GM18868 (cell line): ENCODE measurements around the gene ZNF584.
"Not testable (repeated sequence)": the region's sequence is repeated elsewhere in the genome, so short reads cannot be mapped to it uniquely, and the experiment has no call there.

Experiments
- ATAC-seq: cut with Tn5 transposase; IDR thresholded peaks from one replicate; pipeline ENCODE4 v1.9.1; 2021; ENCODE audit warnings: mild to moderate bottlenecking, moderate library complexity; ENCODE audit not compliant: unreplicated experiment

The ZNF584 gene

GRCh38 chr19:58403920-58404478 lies 4.5 kb upstream of the ZNF584 start:
- ATAC-seq: not testable (repeated sequence)

- ATAC-seq: no peak
These were observed 1.4 kb upstream of the ZNF584 start for GRCh38 chr19:58406818-58407657.

- ATAC-seq: no peak
These were observed 744 bp upstream of the ZNF584 start for GRCh38 chr19:58407658-58408151.

- ATAC-seq: no peak
These were observed 751 bp downstream of the ZNF584 start for GRCh38 chr19:58409010-58409790.

- no peak for ATAC-seq
These were observed 8.2 kb downstream of the ZNF584 start for GRCh38 chr19:58416604-58417003.

- no peak for ATAC-seq
These were observed 8.6 kb downstream of the ZNF584 start for GRCh38 chr19:58417071-58417470.

GRCh38 chr19:58428617-58429016 lies 20.2 kb downstream of the ZNF584 start:
- ATAC-seq: no peak

- ATAC-seq: no peak
These were observed 21.3 kb downstream of the ZNF584 start for GRCh38 chr19:58429745-58430144.

- ATAC-seq: no peak
These were observed 25.8 kb downstream of the ZNF584 start for GRCh38 chr19:58434217-58434616.

GRCh38 chr19:58439576-58440554 lies 31.4 kb downstream of the ZNF584 start, which contains the start of gene ZNF132:
Gene ZNF132, minus strand, starts transcription at chr19:58440153. Its CDS starts 332 bp downstream, at chr19:58439821.
- ATAC-seq: peak; percentile 94

GRCh38 chr19:58440556-58440955 lies 32.1 kb downstream of the ZNF584 start:
- ATAC-seq: no peak

GRCh38 chr19:58442986-58443385 lies 34.5 kb downstream of the ZNF584 start:
- not testable (repeated sequence) for ATAC-seq

- not testable (repeated sequence) for ATAC-seq
These were observed 40.4 kb downstream of the ZNF584 start for GRCh38 chr19:58448860-58449259.

GRCh38 chr19:58449980-58450379 lies 41.5 kb downstream of the ZNF584 start:
- ATAC-seq: not testable (repeated sequence)

- ATAC-seq: peak; percentile 11
These were observed 42.5 kb downstream of the ZNF584 start for GRCh38 chr19:58450856-58451357.

GRCh38 chr19:58451358-58452101 lies 43.1 kb downstream of the ZNF584 start, which contains the start of gene ZNF324B:
Gene ZNF324B, plus strand, starts transcription at chr19:58451622. Its CDS starts 2,080 bp downstream, at chr19:58453702.
- ATAC-seq: peak; percentile 94

GRCh38 chr19:58453743-58454142 lies 45.3 kb downstream of the ZNF584 start:
- ATAC-seq: no peak

GRCh38 chr19:58455306-58455705 lies 46.9 kb downstream of the ZNF584 start:
- ATAC-seq: no peak

- no peak for ATAC-seq
These were observed 47.7 kb downstream of the ZNF584 start for GRCh38 chr19:58456111-58456510.
